HEK293 (cell line): ENCODE measurements around the gene KXD1.

Experiments
- AEBP2 ChIP-seq: fragments of 450-650 bp; formaldehyde crosslinking; IDR thresholded peaks from 2 replicates; pipeline ENCODE4 v1.5.1; 2016; ENCODE audit warnings: missing biosample characterization, missing genetic modification characterization, borderline replicate concordance
- IKZF3 ChIP-seq: fragments of 450-650 bp; IDR thresholded peaks from 2 replicates; pipeline ENCODE4 v1.5.0; 2018; ENCODE audit warnings: missing biosample characterization, mild to moderate bottlenecking, missing genetic modification characterization, moderate library complexity
- KLF8 ChIP-seq: fragments of 450-650 bp; formaldehyde crosslinking; IDR thresholded peaks from 2 replicates; pipeline ENCODE4 v1.5.1; 2016; ENCODE audit warnings: missing biosample characterization, missing genetic modification characterization
- PRDM1 ChIP-seq: fragments of 450-650 bp; formaldehyde crosslinking; IDR thresholded peaks from 2 replicates; pipeline ENCODE4; 2016; ENCODE audit warnings: missing biosample characterization, missing genetic modification characterization
- PRDM10 ChIP-seq: fragments of 450-650 bp; formaldehyde crosslinking; IDR thresholded peaks from 2 replicates; pipeline ENCODE4 v1.5.1; 2016; ENCODE audit warnings: missing biosample characterization, missing genetic modification characterization
- SCRT1 ChIP-seq: fragments of 450-650 bp; formaldehyde crosslinking; IDR thresholded peaks from 2 replicates; pipeline ENCODE4 v1.5.1; 2016; ENCODE audit warnings: missing biosample characterization, missing genetic modification characterization, borderline replicate concordance
- SETDB1 ChIP-seq: IDR thresholded peaks from one replicate; pipeline ENCODE4 v1.6.1; 2017; ENCODE audit warnings: mild to moderate bottlenecking, low read length, moderate library complexity, mixed read lengths; ENCODE audit not compliant: insufficient read length
- ZBTB21 ChIP-seq: fragments of 450-650 bp; formaldehyde crosslinking; IDR thresholded peaks from 2 replicates; pipeline ENCODE4 v1.5.1; 2017; ENCODE audit warnings: missing biosample characterization, missing genetic modification characterization
- ZBTB8A ChIP-seq: fragments of 450-650 bp; formaldehyde crosslinking; IDR thresholded peaks from 2 replicates; pipeline ENCODE4 v1.5.1; 2016; ENCODE audit warnings: missing biosample characterization, missing genetic modification characterization
- ZNF114 ChIP-seq: fragments of 450-650 bp; formaldehyde crosslinking; IDR thresholded peaks from 2 replicates; pipeline ENCODE4 v1.5.0; 2017; ENCODE audit warnings: missing biosample characterization, missing genetic modification characterization
- ZNF140 ChIP-seq: fragments of 450-650 bp; formaldehyde crosslinking; IDR thresholded peaks from 2 replicates; pipeline ENCODE4 v1.5.1; 2016; ENCODE audit warnings: missing biosample characterization, missing genetic modification characterization
- ZNF366 ChIP-seq: fragments of 450-650 bp; formaldehyde crosslinking; conservative IDR thresholded peaks from 2 replicates; pipeline ENCODE4 v1.5.1; 2016; ENCODE audit warnings: missing biosample characterization, missing genetic modification characterization
- ZNF398 ChIP-seq: fragments of 450-650 bp; formaldehyde crosslinking; IDR thresholded peaks from 2 replicates; pipeline ENCODE4 v1.5.1; 2017; ENCODE audit warnings: missing biosample characterization, missing genetic modification characterization
- ZNF473 ChIP-seq: fragments of 450-650 bp; formaldehyde crosslinking; IDR thresholded peaks from 2 replicates; pipeline ENCODE4 v1.5.1; 2017; ENCODE audit warnings: missing biosample characterization, missing genetic modification characterization
- ZNF513 ChIP-seq: fragments of 450-650 bp; IDR thresholded peaks from 2 replicates; pipeline ENCODE4 v1.5.1; 2018; ENCODE audit warnings: missing biosample characterization, missing genetic modification characterization
- ZNF518A ChIP-seq: fragments of 450-650 bp; formaldehyde crosslinking; conservative IDR thresholded peaks from 2 replicates; pipeline ENCODE4 v1.5.1; 2016; ENCODE audit warnings: low read depth, missing biosample characterization, missing genetic modification characterization
- ZNF580 ChIP-seq: fragments of 450-650 bp; formaldehyde crosslinking; IDR thresholded peaks from 2 replicates; pipeline ENCODE4 v1.5.1; 2016; ENCODE audit warnings: missing biosample characterization, missing genetic modification characterization
- ZNF600 ChIP-seq: fragments of 450-650 bp; formaldehyde crosslinking; IDR thresholded peaks from 2 replicates; pipeline ENCODE4 v1.5.1; 2016; ENCODE audit warnings: missing biosample characterization, missing genetic modification characterization
- ZNF777 ChIP-seq: fragments of 450-650 bp; formaldehyde crosslinking; IDR thresholded peaks from 2 replicates; pipeline ENCODE4 v1.5.1; 2017; ENCODE audit warnings: missing biosample characterization, missing genetic modification characterization, borderline replicate concordance
- ZSCAN18 ChIP-seq: fragments of 450-650 bp; formaldehyde crosslinking; IDR thresholded peaks from 2 replicates; pipeline ENCODE4 v1.5.1; 2016; ENCODE audit warnings: missing biosample characterization, missing genetic modification characterization

The KXD1 gene

GRCh38 chr19:18608805-18609716, 51.4 kb downstream of the KXD1 start (continued):
- TF ChIP-seq AEBP2 (tag by site-specific recombination) (no peak), IKZF3 (tag by site-specific recombination) (peak; percentile 13; the same call in 1 of the 2 replicates), SCRT1 (tag by site-specific recombination) (no peak), ZNF600 (tag by site-specific recombination) (no peak), ZNF114 (tag by site-specific recombination) (no peak), ZNF777 (tag by site-specific recombination) (no peak), ZNF366 (tag by site-specific recombination) (peak; percentile 61), KLF8 (tag by site-specific recombination) (0 out of 2 replicates have a peak, but pooled peaks have one; percentile 40), ZNF518A (tag by site-specific recombination) (no peak), ZSCAN18 (tag by site-specific recombination) (no peak), ZNF140 (tag by site-specific recombination) (no peak), ZNF398 (tag by site-specific recombination) (peak; percentile 82), ZNF513 (tag by site-specific recombination) (no peak), ZBTB8A (peak; percentile 68), ZNF580 (tag by site-specific recombination) (no peak), PRDM1 (peak; percentile 85), ZBTB21 (tag by site-specific recombination) (no peak), PRDM10 (tag by site-specific recombination) (no peak), SETDB1 (no peak), ZNF473 (tag by site-specific recombination) (no peak)
